Measurements from ENCODE around the gene SMARCA4.

- TF ChIP-seq CTCF (IDR thresholded peaks at IDR 0.05), result no peak
- TF ChIP-seq POLR2A (IDR thresholded peaks at IDR 0.05), result no peak
Observed at GRCh38 chr19:10962863-10963262, 2.0 kb downstream of the SMARCA4 start.

Measured in testis (tissue), 2 donors.